GM23338 (cell line): ENCODE data around the gene VPS52. TPM values are rescaled to one million over a fixed set of nuclear protein-coding genes. Genes with fewer than 3 reads are reported as not detected.
"Not testable (repeated sequence)": the region's sequence is repeated elsewhere in the genome, so short reads cannot be mapped to it uniquely, and the experiment has no call there.

Source experiments
- ATAC-seq: fragments of 200-7000 bp; cut with Tn5 transposase; 3 replicates; pipeline ENCODE4 v1.9.1; 2020
- DNase-seq: peaks from one replicate; pipeline ENCODE4 v3.0.0-alpha.2; 2015; ENCODE audit warnings: low spot score
- H2AFZ ChIP-seq: fragments of 200-600 bp; sonication (generic); 2 replicates; pipeline ENCODE4 v1.8.0; 2016; ENCODE audit warnings: antibody characterized with exemption, mild to moderate bottlenecking, moderate library complexity
- H3F3A ChIP-seq: fragments of 200-600 bp; sonication (generic); replicated peaks from 2 replicates; pipeline ENCODE4 v1.8.0; 2017; ENCODE audit warnings: antibody characterized with exemption, mixed run types, low read depth
- H3K27ac ChIP-seq: fragments of 200-600 bp; sonication (generic); 2 replicates; pipeline ENCODE4 v1.6.1; 2016; ENCODE audit warnings: low read depth
- H3K27me3 ChIP-seq: fragments of 200-600 bp; sonication (generic); 2 replicates; pipeline ENCODE4 v1.8.0; 2016; ENCODE audit warnings: mild to moderate bottlenecking, mixed run types, moderate library complexity; ENCODE audit not compliant: insufficient read depth
- H3K36me3 ChIP-seq: fragments of 200-600 bp; sonication (generic); 2 replicates; pipeline ENCODE4 v1.8.0; 2016; ENCODE audit warnings: mild to moderate bottlenecking; ENCODE audit not compliant: insufficient read depth
- H3K4me1 ChIP-seq: fragments of 200-600 bp; sonication (generic); 2 replicates; pipeline ENCODE4 v1.8.0; 2016; ENCODE audit warnings: mild to moderate bottlenecking, moderate library complexity; ENCODE audit not compliant: insufficient read depth
- H3K4me2 ChIP-seq: fragments of 200-600 bp; sonication (generic); 2 replicates; pipeline ENCODE4 v1.7.1; 2017; ENCODE audit warnings: mixed run types
- H3K4me3 ChIP-seq: fragments of 200-600 bp; sonication (generic); 2 replicates; pipeline ENCODE4 v1.6.1; 2016; ENCODE audit warnings: mixed run types
- H3K79me2 ChIP-seq: fragments of 200-600 bp; sonication (generic); replicated peaks from 2 replicates; pipeline ENCODE4 v1.8.0; 2017; ENCODE audit warnings: mild to moderate bottlenecking; ENCODE audit not compliant: insufficient read depth
- H3K9me2 ChIP-seq: fragments of 200-600 bp; sonication (generic); 2 replicates; pipeline ENCODE4 v1.8.0; 2017; ENCODE audit not compliant: insufficient read depth
- H4K20me1 ChIP-seq: fragments of 200-600 bp; sonication (generic); replicated peaks from 2 replicates; pipeline ENCODE4 v1.8.0; 2017; ENCODE audit warnings: mild to moderate bottlenecking; ENCODE audit not compliant: insufficient read depth
- H3K27ac Mint-ChIP-seq: 2 replicates; pipeline ENCODE4 v1.8.0; 2020; ENCODE audit warnings: inconsistent platforms, mild to moderate bottlenecking, moderate library complexity, mixed read lengths
- H3K27me3 Mint-ChIP-seq: 3 replicates; pipeline ENCODE4 v1.8.0; 2022; ENCODE audit warnings: low read depth, mild to moderate bottlenecking, moderate library complexity, mixed read lengths, inconsistent platforms; ENCODE audit not compliant: insufficient read depth, poor library complexity
- H3K36me3 Mint-ChIP-seq: 3 replicates; pipeline ENCODE4 v1.8.0; 2021; ENCODE audit warnings: low read depth, mild to moderate bottlenecking, inconsistent platforms, moderate library complexity, mixed read lengths
- H3K4me1 Mint-ChIP-seq: 3 replicates; pipeline ENCODE4 v1.8.0; 2020; ENCODE audit warnings: mild to moderate bottlenecking, inconsistent platforms, mixed read lengths
- H3K4me3 Mint-ChIP-seq: 3 replicates; pipeline ENCODE4 v1.8.0; 2021; ENCODE audit warnings: moderate library complexity, mild to moderate bottlenecking, inconsistent platforms, mixed read lengths
- H3K9me3 Mint-ChIP-seq: 3 replicates; pipeline ENCODE4 v1.8.0; 2020; ENCODE audit warnings: moderate library complexity, mild to moderate bottlenecking, inconsistent platforms, mixed read lengths
- CREB1 ChIP-seq: fragments of 250-450 bp; sonication (Bioruptor Pico); IDR thresholded peaks from 2 replicates; pipeline ENCODE4 v1.5.0; 2020; ENCODE audit warnings: low read depth, mild to moderate bottlenecking, moderate library complexity
- CTCF ChIP-seq, 2 experiments: fragments of 200-600 bp in 1 of 2; sonication (generic) in 1 of 2; conservative IDR thresholded peaks; 2 replicates each; pipeline versions ENCODE4 v1.5.1 to v1.6.1; 2016 to 2017; ENCODE audit warnings: antibody characterized with exemption in 2 of 2, low read depth in 2 of 2, mild to moderate bottlenecking in 2 of 2, moderate library complexity in 1 of 2
- ETS1 ChIP-seq: IDR thresholded peaks from 2 replicates; pipeline ENCODE4 v1.6.1; 2016; ENCODE audit warnings: antibody characterized with exemption
- EZH2 ChIP-seq: fragments of 200-600 bp; sonication (generic); IDR thresholded peaks from one replicate; pipeline ENCODE4 v1.8.0; 2017; ENCODE audit warnings: antibody characterized with exemption, mild to moderate bottlenecking, low read depth; ENCODE audit not compliant: unreplicated experiment
- EZH2phosphoT487 ChIP-seq: fragments of 200-600 bp; sonication (generic); IDR thresholded peaks from one replicate; pipeline ENCODE4 v1.8.1; 2018; ENCODE audit warnings: antibody characterized with exemption; ENCODE audit not compliant: unreplicated experiment
- NANOG ChIP-seq: IDR thresholded peaks from 2 replicates; pipeline ENCODE4 v1.6.1; 2016; ENCODE audit warnings: antibody characterized with exemption, borderline replicate concordance
- POLR2AphosphoS5 ChIP-seq: IDR thresholded peaks from 2 replicates; pipeline ENCODE4 v1.6.1; 2016; ENCODE audit warnings: antibody characterized with exemption, low read depth
- STAT1 ChIP-seq: IDR thresholded peaks from one replicate; pipeline ENCODE4 v1.6.1; 2016; ENCODE audit warnings: antibody characterized with exemption; ENCODE audit not compliant: unreplicated experiment
- ZNF331 ChIP-seq: fragments of 250-450 bp; sonication (Bioruptor Pico); IDR thresholded peaks from 2 replicates; pipeline ENCODE4 v1.5.0; 2020; ENCODE audit warnings: low read depth, mild to moderate bottlenecking, moderate library complexity
- polyA plus RNA-seq: library from polyadenylated mRNA; unstranded; fragments of >200 nt; fragmentation: Nextera tagmentation; extraction: Ambion mirVana; gene quantifications from 2 replicates; pipeline ENCODE4 v1.2.1, GENCODE V29; 2016
- total RNA-seq: library from RNA; depleted of rRNA; stranded (reverse); fragments of >200 nt; shearing (Covaris generic); gene quantifications from 2 replicates; pipeline ENCODE4 v1.2.3, GENCODE V29; 2014

Gene VPS52
- total and polyA plus RNA-seq, 2 experiments from 2014 or later: 27.9 to 31.1 TPM

GRCh38 chr6:33275795-33276580, 4.3 kb upstream of the VPS52 start:
- not testable (repeated sequence) for H3K9me2 ChIP-seq, ATAC-seq, H3K9me3 Mint-ChIP-seq, H2AFZ ChIP-seq, DNase-seq, H3K27me3 ChIP-seq
- Mint-ChIP-seq H3K27ac (peak overlapping the region; percentile 87), H3K4me3 (peak overlapping the region; percentile 97), H3K36me3 (peaks cover 78% of the 10 kb centered on the region), H3K4me1 (peaks cover 40% of the 10 kb centered on the region), H3K27me3 (peaks cover 36% of the 10 kb centered on the region)
- peaks cover 48% of the 10 kb centered on the region for H3K4me1 ChIP-seq
- H3K27ac ChIP-seq: peak overlapping the region; percentile 96
- H3K79me2 ChIP-seq: peaks cover 41% of the 10 kb centered on the region
- peaks cover 74% of the 10 kb centered on the region for H3F3A ChIP-seq
- H4K20me1 ChIP-seq: peaks cover 44% of the 10 kb centered on the region
- H3K4me3 ChIP-seq: peak overlapping the region; percentile 99
- H3K4me2 ChIP-seq: peak overlapping the region; percentile 100
- H3K36me3 ChIP-seq: peaks cover 42% of the 10 kb centered on the region

GRCh38 chr6:33273924-33274902, 2.5 kb upstream of the VPS52 start:
- H3K79me2 ChIP-seq: peaks cover 53% of the 10 kb centered on the region

GRCh38 chr6:33273129-33273923, 1.6 kb upstream of the VPS52 start:
- peaks cover 49% of the 10 kb centered on the region for H3K36me3 ChIP-seq
- no peaks in the 10 kb centered on the region for H3K27me3 ChIP-seq
- Mint-ChIP-seq H3K4me1 (peaks cover 39% of the 10 kb centered on the region), H3K27ac (peak overlapping the region; percentile 100), H3K9me3 (peaks cover 6% of the 10 kb centered on the region; the same call in 1 of the 3 replicates), H3K4me3 (peak overlapping the region; percentile 97), H3K27me3 (peaks cover 35% of the 10 kb centered on the region), H3K36me3 (peaks cover 62% of the 10 kb centered on the region)
- peaks cover 36% of the 10 kb centered on the region for H4K20me1 ChIP-seq
- H3K4me3 ChIP-seq: peak overlapping the region; percentile 99
- no peaks in the 10 kb centered on the region for H3K9me2 ChIP-seq
- H3F3A ChIP-seq: peaks cover 62% of the 10 kb centered on the region
- peak overlapping the region; percentile 100 for H3K4me2 ChIP-seq
- no peak overlapping the region for H2AFZ ChIP-seq
- DNase-seq (no peak), ATAC-seq (no peak)
- peaks cover 53% of the 10 kb centered on the region for H3K79me2 ChIP-seq
- peak overlapping the region; percentile 96 for H3K27ac ChIP-seq
- H3K4me1 ChIP-seq: peaks cover 48% of the 10 kb centered on the region
- TF ChIP-seq EZH2: no peak
- no peak for TF ChIP-seq EZH2phosphoT487
- TF ChIP-seq STAT1: no peak
- TF ChIP-seq ETS1: no peak
- TF ChIP-seq NANOG: no peak
- no peak for TF ChIP-seq ZNF331 (CRISPR knock-in tag)
- TF ChIP-seq CREB1 (CRISPR knock-in tag): no peak
- TF ChIP-seq POLR2AphosphoS5: no peak
- no peak for TF ChIP-seq CTCF (conservative IDR thresholded peaks at IDR 0.05; ENCODE audit: low read depth in 2 of 2)

More at GRCh38 chr6:33273924-33274902, 2.5 kb upstream of the VPS52 start:
- Histone ChIP-seq H3K27me3 (no peaks in the 10 kb centered on the region), H3K4me3 (peak overlapping the region; percentile 99), H2AFZ (no peak overlapping the region), H3F3A (peaks cover 66% of the 10 kb centered on the region), H3K4me1 (peaks cover 50% of the 10 kb centered on the region), H3K27ac (peak overlapping the region; percentile 96), H3K36me3 (peaks cover 42% of the 10 kb centered on the region), H3K9me2 (no peaks in the 10 kb centered on the region), H3K4me2 (peak overlapping the region; percentile 100), H4K20me1 (peaks cover 36% of the 10 kb centered on the region)
- peaks cover 39% of the 10 kb centered on the region for H3K4me1 Mint-ChIP-seq
- H3K36me3 Mint-ChIP-seq: peaks cover 63% of the 10 kb centered on the region
- H3K27ac Mint-ChIP-seq: peak overlapping the region; percentile 100
- H3K9me3 Mint-ChIP-seq: peaks cover 6% of the 10 kb centered on the region; the same call in 1 of the 3 replicates
- peak; percentile 42 for TF ChIP-seq POLR2AphosphoS5
- no peak for TF ChIP-seq CREB1 (CRISPR knock-in tag)
- no peak for ATAC-seq
- no peak for DNase-seq
- peaks cover 35% of the 10 kb centered on the region for H3K27me3 Mint-ChIP-seq
- peak overlapping the region; percentile 97 for H3K4me3 Mint-ChIP-seq
